IPS DF 6.9 (cell line): Measurements from ENCODE around the gene TES.
A peak's percentile ranks its signal among the peaks of the same experiment; 100 is the strongest.

Experiments used
- DNase-seq: peaks from one replicate; pipeline ENCODE4 v3.0.0-alpha.2; 2013; ENCODE audit warnings: low read depth, low spot score
- H3K27ac ChIP-seq: one replicate; pipeline ENCODE4 v1.5.1; 2013; ENCODE audit warnings: low read length, control low read depth
- H3K27me3 ChIP-seq: 2 replicates; pipeline ENCODE4 v1.6.1; 2013; ENCODE audit warnings: mild to moderate bottlenecking, low read length; ENCODE audit not compliant: control insufficient read depth, insufficient read depth
- H3K36me3 ChIP-seq: 2 replicates; pipeline ENCODE4 v1.6.1; 2013; ENCODE audit warnings: low read length; ENCODE audit not compliant: control insufficient read depth, insufficient read depth
- H3K4me1 ChIP-seq: 2 replicates; pipeline ENCODE4 v1.6.1; 2013; ENCODE audit warnings: low read length; ENCODE audit not compliant: control insufficient read depth, insufficient read depth
- H3K4me3 ChIP-seq: 2 replicates; pipeline ENCODE4 v1.5.1; 2013; ENCODE audit warnings: mild to moderate bottlenecking, low read length
- H3K9me3 ChIP-seq: 2 replicates; pipeline ENCODE4 v1.6.1; 2013; ENCODE audit warnings: low read length, inconsistent platforms; ENCODE audit not compliant: control insufficient read depth, insufficient read depth
- WGBS: extraction: QIAGEN DNeasy Blood & Tissue Kit; methylation state at CpG from one replicate; pipeline ENCODE4 v1.1.7; 2013; ENCODE audit warnings: mixed read lengths, missing lambda C conversion rate; ENCODE audit not compliant: insufficient read length, insufficient coverage; 5-methylcytosine and 5-hydroxymethylcytosine counted together

Gene TES

GRCh38 chr7:116211006-116211912 lies 920 bp downstream of the TES start:
- Histone ChIP-seq H3K9me3 (no peaks in the 10 kb centered on the region), H3K27me3 (no peaks in the 10 kb centered on the region), H3K36me3 (no peaks in the 10 kb centered on the region), H3K27ac (no peak overlapping the region), H3K4me3 (peak overlapping the region; percentile 93), H3K4me1 (peaks cover 2% of the 10 kb centered on the region; the same call in 1 of the 2 replicates)
- WGBS, result no CpG with 5 or more reads among the region's 27 CpGs
- DNase-seq, result no peak

- Histone ChIP-seq H3K27ac (no peak overlapping the region), H3K27me3 (no peaks in the 10 kb centered on the region), H3K9me3 (no peaks in the 10 kb centered on the region), H3K36me3 (no peaks in the 10 kb centered on the region), H3K4me3 (no peak overlapping the region), H3K4me1 (peaks cover 2% of the 10 kb centered on the region; the same call in 1 of the 2 replicates)
- WGBS, result no CpG with 5 or more reads among the region's 7 CpGs
- DNase-seq, result no peak
Observed at GRCh38 chr7:116211913-116212596, 1.7 kb downstream of the TES start.

GRCh38 chr7:116212869-116213268 lies 2.5 kb downstream of the TES start:
- no CpG with 5 or more reads among the region's 4 CpGs for WGBS

GRCh38 chr7:116213361-116214130 lies 3.2 kb downstream of the TES start:
- Histone ChIP-seq H3K27me3 (no peaks in the 10 kb centered on the region), H3K36me3 (no peaks in the 10 kb centered on the region), H3K27ac (no peak overlapping the region), H3K9me3 (no peaks in the 10 kb centered on the region), H3K4me3 (no peak overlapping the region), H3K4me1 (peaks cover 2% of the 10 kb centered on the region; the same call in 1 of the 2 replicates)
- no peak for DNase-seq
- WGBS, result no CpG with 5 or more reads among the region's 4 CpGs

More at GRCh38 chr7:116212869-116213268, 2.5 kb downstream of the TES start:
- Histone ChIP-seq H3K27me3 (no peaks in the 10 kb centered on the region), H3K36me3 (no peaks in the 10 kb centered on the region), H3K4me3 (no peak overlapping the region), H3K27ac (no peak overlapping the region), H3K4me1 (peaks cover 2% of the 10 kb centered on the region; the same call in 1 of the 2 replicates), H3K9me3 (no peaks in the 10 kb centered on the region)
- no peak for DNase-seq

GRCh38 chr7:116214921-116215320 lies 4.6 kb downstream of the TES start:
- no CpG with 5 or more reads among the region's 3 CpGs for WGBS
- Histone ChIP-seq H3K4me3 (no peak overlapping the region), H3K36me3 (no peaks in the 10 kb centered on the region), H3K27ac (no peak overlapping the region), H3K27me3 (no peaks in the 10 kb centered on the region), H3K9me3 (no peaks in the 10 kb centered on the region), H3K4me1 (peaks cover 2% of the 10 kb centered on the region; the same call in 1 of the 2 replicates)
- no peak for DNase-seq

- Histone ChIP-seq H3K4me3 (no peak overlapping the region), H3K36me3 (no peaks in the 10 kb centered on the region), H3K4me1 (peaks cover 2% of the 10 kb centered on the region; the same call in 1 of the 2 replicates), H3K27me3 (no peaks in the 10 kb centered on the region), H3K27ac (no peak overlapping the region), H3K9me3 (no peaks in the 10 kb centered on the region)
- WGBS, result no CpG with 5 or more reads among the region's 2 CpGs
- DNase-seq, result no peak
Observed at GRCh38 chr7:116215551-116215950, 5.2 kb downstream of the TES start.

- no peak overlapping the region for H3K27ac ChIP-seq
- H3K36me3 ChIP-seq, result no peaks in the 10 kb centered on the region
- H3K4me3 ChIP-seq, result no peak overlapping the region
- WGBS, result no CpG with 5 or more reads among the region's 3 CpGs
- no peaks in the 10 kb centered on the region for H3K9me3 ChIP-seq
- no peak for DNase-seq
- H3K4me1 ChIP-seq, result peaks cover 2% of the 10 kb centered on the region; the same call in 1 of the 2 replicates
- H3K27me3 ChIP-seq, result no peaks in the 10 kb centered on the region
Observed at GRCh38 chr7:116216956-116217571, 6.7 kb downstream of the TES start.

- Histone ChIP-seq H3K36me3 (no peaks in the 10 kb centered on the region), H3K4me1 (peaks cover 2% of the 10 kb centered on the region; the same call in 1 of the 2 replicates), H3K27ac (no peak overlapping the region), H3K4me3 (no peak overlapping the region), H3K27me3 (no peaks in the 10 kb centered on the region), H3K9me3 (no peaks in the 10 kb centered on the region)
- no peak for DNase-seq
- no CpG with 5 or more reads among the region's 4 CpGs for WGBS
Observed at GRCh38 chr7:116218051-116218645, 7.8 kb downstream of the TES start.

GRCh38 chr7:116218747-116219146 lies 8.4 kb downstream of the TES start:
- H3K4me1 ChIP-seq, result peaks cover 2% of the 10 kb centered on the region; the same call in 1 of the 2 replicates
- WGBS, result no CpG with 5 or more reads among the region's 1 CpG

More at GRCh38 chr7:116218747-116219146, 8.4 kb downstream of the TES start:
- DNase-seq, result no peak
- Histone ChIP-seq H3K27me3 (no peaks in the 10 kb centered on the region), H3K27ac (no peak overlapping the region), H3K36me3 (no peaks in the 10 kb centered on the region), H3K9me3 (no peaks in the 10 kb centered on the region), H3K4me3 (no peak overlapping the region)
